ENCODE measurements around the gene MPDU1.
"Not testable (repeated sequence)": the region's sequence is repeated elsewhere in the genome, so short reads cannot be mapped to it uniquely, and the experiment has no call there.

MPDU1 gene

DNA sequence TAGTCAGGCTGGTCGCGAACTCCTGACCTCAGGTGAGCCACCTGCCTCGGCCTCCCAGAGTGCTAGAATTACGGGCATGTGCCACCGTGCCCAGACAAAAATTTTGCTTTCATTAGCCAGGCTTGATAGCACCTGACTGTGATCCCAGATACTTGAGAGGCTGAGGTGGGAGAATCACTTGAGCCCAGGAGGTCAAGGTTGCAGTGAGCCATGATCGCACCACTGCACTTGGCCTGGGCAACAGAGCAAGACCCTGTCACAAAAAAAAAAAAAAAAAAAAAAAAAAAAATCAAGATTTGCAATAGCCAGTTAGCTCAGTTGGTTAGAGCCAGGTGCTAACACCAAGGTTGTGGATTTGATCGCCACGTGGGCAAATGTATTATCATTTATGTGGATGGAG is 37.2 kb downstream of the MPDU1 start:
- Histone ChIP-seq H3K9ac (no peak overlapping the region), H3K4me2 (ENCODE audit: low read length) (no peak overlapping the region), H3K36me3 (ENCODE audit: control insufficient read depth, insufficient read depth, low read length) (no peaks in the 10 kb centered on the region), H3K4me1 (no peaks in the 10 kb centered on the region), H3K27ac (no peak overlapping the region), H3K9me3 (ENCODE audit: control insufficient read depth, low read length) (no peaks in the 10 kb centered on the region), H2AFZ (no peak overlapping the region), H3K27me3 (ENCODE audit: control insufficient read depth, insufficient read depth, low read length) (no peaks in the 10 kb centered on the region), H3K4me3 (ENCODE audit: low read depth, low read length) (no peak overlapping the region), H3K79me2 (no peaks in the 10 kb centered on the region)
- TF ChIP-seq, protein P1, sequence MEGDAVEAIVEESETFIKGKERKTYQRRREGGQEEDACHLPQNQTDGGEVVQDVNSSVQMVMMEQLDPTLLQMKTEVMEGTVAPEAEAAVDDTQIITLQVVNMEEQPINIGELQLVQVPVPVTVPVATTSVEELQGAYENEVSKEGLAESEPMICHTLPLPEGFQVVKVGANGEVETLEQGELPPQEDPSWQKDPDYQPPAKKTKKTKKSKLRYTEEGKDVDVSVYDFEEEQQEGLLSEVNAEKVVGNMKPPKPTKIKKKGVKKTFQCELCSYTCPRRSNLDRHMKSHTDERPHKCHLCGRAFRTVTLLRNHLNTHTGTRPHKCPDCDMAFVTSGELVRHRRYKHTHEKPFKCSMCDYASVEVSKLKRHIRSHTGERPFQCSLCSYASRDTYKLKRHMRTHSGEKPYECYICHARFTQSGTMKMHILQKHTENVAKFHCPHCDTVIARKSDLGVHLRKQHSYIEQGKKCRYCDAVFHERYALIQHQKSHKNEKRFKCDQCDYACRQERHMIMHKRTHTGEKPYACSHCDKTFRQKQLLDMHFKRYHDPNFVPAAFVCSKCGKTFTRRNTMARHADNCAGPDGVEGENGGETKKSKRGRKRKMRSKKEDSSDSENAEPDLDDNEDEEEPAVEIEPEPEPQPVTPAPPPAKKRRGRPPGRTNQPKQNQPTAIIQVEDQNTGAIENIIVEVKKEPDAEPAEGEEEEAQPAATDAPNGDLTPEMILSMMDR (IDR thresholded peaks at IDR 0.05), result no peak

DNA sequence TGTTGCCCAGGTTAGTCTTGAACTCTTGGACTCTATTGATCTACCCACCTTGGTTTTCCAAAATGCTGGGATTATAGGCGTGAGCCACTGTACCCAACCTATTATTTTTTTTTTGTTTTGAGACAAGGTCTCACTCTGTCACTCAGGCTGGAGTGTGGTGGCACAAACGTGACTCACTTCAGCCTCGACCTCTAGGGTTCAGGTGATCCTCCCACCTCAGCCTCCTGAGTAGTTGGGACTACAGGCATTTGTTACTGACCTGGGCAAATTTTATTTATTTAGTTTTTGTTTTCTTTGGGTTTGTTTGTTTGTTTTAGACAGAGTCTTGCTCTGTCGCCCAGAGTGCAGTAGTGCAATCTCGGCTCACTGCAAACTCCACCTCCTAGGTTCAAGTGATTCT is 40.0 kb downstream of the MPDU1 start:
- Histone ChIP-seq H3K27ac (no peak overlapping the region), H3K79me2 (no peaks in the 10 kb centered on the region), H3K36me3 (ENCODE audit: control insufficient read depth, insufficient read depth, low read length) (no peaks in the 10 kb centered on the region), H3K4me1 (peaks cover 6% of the 10 kb centered on the region), H3K4me3 (ENCODE audit: low read depth, low read length) (no peak overlapping the region), H2AFZ (no peak overlapping the region), H3K27me3 (ENCODE audit: control insufficient read depth, insufficient read depth, low read length) (no peaks in the 10 kb centered on the region), H3K9me3 (ENCODE audit: control insufficient read depth, low read length) (no peaks in the 10 kb centered on the region), H3K9ac (no peak overlapping the region), H3K4me2 (ENCODE audit: low read length) (no peak overlapping the region)
- TF ChIP-seq, protein P1 (IDR thresholded peaks at IDR 0.05), result no peak

DNA sequence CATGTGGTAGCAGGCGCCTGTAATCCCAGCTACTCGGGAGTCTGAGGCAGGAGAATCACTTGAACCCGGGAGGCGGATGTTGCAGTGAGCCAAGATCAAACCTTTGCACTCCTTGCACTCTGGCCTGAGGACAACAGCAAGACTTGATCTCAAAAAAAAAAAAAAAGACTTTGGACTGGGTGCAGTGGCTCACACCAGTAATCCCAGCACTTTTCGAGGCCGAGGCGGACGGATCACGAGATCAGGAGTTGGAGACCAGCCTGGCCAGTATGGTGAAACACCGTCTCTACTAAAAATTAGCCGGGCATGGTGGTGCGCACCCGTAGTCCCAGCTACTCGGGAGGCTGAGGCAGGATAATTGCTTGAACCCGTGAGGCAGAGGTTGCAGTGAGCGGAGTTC is 42.1 kb downstream of the MPDU1 start:
- not testable (repeated sequence) for H3K36me3 ChIP-seq (ENCODE audit: control insufficient read depth, insufficient read depth, low read length); H3K79me2 ChIP-seq; H3K9ac ChIP-seq; H2AFZ ChIP-seq; H3K4me2 ChIP-seq (ENCODE audit: low read length); H3K9me3 ChIP-seq (ENCODE audit: control insufficient read depth, low read length); H3K27me3 ChIP-seq (ENCODE audit: control insufficient read depth, insufficient read depth, low read length); H3K4me3 ChIP-seq (ENCODE audit: low read depth, low read length); H3K27ac ChIP-seq
- H3K4me1 ChIP-seq, result peaks cover 11% of the 10 kb centered on the region

DNA sequence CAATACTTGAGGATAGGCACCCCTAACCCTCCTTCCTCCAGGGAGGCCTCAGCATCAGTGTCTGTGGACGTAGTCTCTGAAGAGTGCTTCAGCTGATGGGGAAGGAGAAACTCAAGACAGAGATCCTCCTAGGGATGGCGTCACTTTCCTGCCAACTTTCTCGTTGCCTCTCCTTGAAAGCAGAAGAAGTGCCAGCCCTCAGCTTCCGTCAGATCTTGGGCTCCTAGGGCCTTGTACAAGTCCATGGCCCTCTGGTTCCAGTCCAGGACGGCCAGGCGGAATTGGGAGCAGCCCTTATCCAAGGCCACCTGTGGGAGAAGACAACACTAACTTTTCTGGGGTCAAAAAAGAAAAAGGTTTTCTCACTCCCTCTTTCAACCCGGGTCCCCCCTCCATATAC is 42.7 kb downstream of the MPDU1 start:
- H3K4me1 ChIP-seq, result peaks cover 15% of the 10 kb centered on the region
- H3K4me3 ChIP-seq (ENCODE audit: low read depth, low read length), result no peak overlapping the region
- H2AFZ ChIP-seq, result no peak overlapping the region
- H3K27me3 ChIP-seq (ENCODE audit: control insufficient read depth, insufficient read depth, low read length), result no peaks in the 10 kb centered on the region
- peak overlapping the region; percentile 88 for H3K4me2 ChIP-seq (ENCODE audit: low read length)
- H3K9me3 ChIP-seq (ENCODE audit: control insufficient read depth, low read length), result no peaks in the 10 kb centered on the region
- H3K79me2 ChIP-seq, result no peaks in the 10 kb centered on the region
- TF ChIP-seq, protein P1 (IDR thresholded peaks at IDR 0.05), result no peak
- H3K36me3 ChIP-seq (ENCODE audit: control insufficient read depth, insufficient read depth, low read length), result no peaks in the 10 kb centered on the region
- H3K27ac ChIP-seq, result no peak overlapping the region
- H3K9ac ChIP-seq, result no peak overlapping the region

DNA sequence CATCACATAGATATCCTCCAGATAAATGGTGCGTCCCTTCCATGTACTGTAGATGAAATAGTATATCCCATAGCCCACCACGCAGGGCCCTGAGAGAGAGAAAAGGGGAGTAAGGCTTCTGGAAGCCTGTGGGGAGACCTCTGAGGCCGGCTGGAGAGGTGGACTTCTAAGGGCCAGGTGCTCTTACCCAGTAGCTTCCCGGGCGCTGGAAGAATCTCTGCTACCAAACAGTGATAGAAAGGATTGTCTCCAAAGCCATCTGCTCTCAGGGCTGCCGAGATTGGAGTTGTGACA is 43.3 kb downstream of the MPDU1 start:
- Histone ChIP-seq H3K4me1 (peaks cover 19% of the 10 kb centered on the region), H3K4me3 (ENCODE audit: low read depth, low read length) (peak overlapping the region; percentile 94), H3K27ac (peak overlapping the region; percentile 91), H3K9ac (peak overlapping the region; percentile 54), H3K36me3 (ENCODE audit: control insufficient read depth, insufficient read depth, low read length) (no peaks in the 10 kb centered on the region), H3K4me2 (ENCODE audit: low read length) (peak overlapping the region; percentile 88), H3K9me3 (ENCODE audit: control insufficient read depth, low read length) (no peaks in the 10 kb centered on the region), H2AFZ (peak overlapping the region; percentile 83), H3K79me2 (no peaks in the 10 kb centered on the region), H3K27me3 (ENCODE audit: control insufficient read depth, insufficient read depth, low read length) (no peaks in the 10 kb centered on the region)
- TF ChIP-seq, protein P1 (IDR thresholded peaks at IDR 0.05), result no peak
